BJ (cell line): ENCODE results near the gene CRYZL1. TPM values are rescaled to one million over a fixed set of nuclear protein-coding genes. Genes with fewer than 3 reads are reported as not detected.

Experiments
- CTCF ChIA-PET: fragments of 350-600 bp; formaldehyde crosslinking; extraction: SDS; loops from one replicate; lab custom pipeline; 2021; ENCODE audit warnings: antibody characterized with exemption, inconsistent platforms; lab: Yijun Ruan, JAX
- POLR2A ChIA-PET: fragments of 300-600 bp; sonication (Branson Sonifier 250); formaldehyde crosslinking; extraction: SDS; loops from one replicate; lab custom pipeline; 2021; ENCODE audit warnings: antibody characterized with exemption; lab: Charles Lee
- DNase-seq: peaks from one replicate; pipeline ENCODE4 v3.0.0-alpha.2; 2011; ENCODE audit warnings: low read depth
- H3K27me3 ChIP-seq: 2 replicates; pipeline ENCODE4 v1.6.0; 2011; ENCODE audit warnings: low read length; ENCODE audit not compliant: control insufficient read depth, insufficient read depth
- H3K36me3 ChIP-seq: 2 replicates; pipeline ENCODE4 v1.5.1; 2011; ENCODE audit warnings: low read length; ENCODE audit not compliant: control insufficient read depth, insufficient read depth
- H3K4me3 ChIP-seq: 2 replicates; pipeline ENCODE4 v1.5.1; 2011; ENCODE audit warnings: low read depth, mild to moderate bottlenecking, control low read depth, low read length
- CTCF ChIP-seq: IDR thresholded peaks from 2 replicates; pipeline ENCODE4 v1.5.1; 2011; ENCODE audit warnings: low read depth, mild to moderate bottlenecking, control low read depth, inconsistent platforms, low read length, moderate library complexity; ENCODE audit not compliant: insufficient read depth
- polyA plus RNA-seq: library from polyadenylated mRNA; depleted of rRNA; stranded (reverse); fragments of >200 nt; gene quantifications from 2 replicates; pipeline ENCODE4 v1.2.3, GENCODE V29; 2011

Gene CRYZL1
- polyA plus RNA-seq, 1 experiment: 21.2 TPM

- H3K27me3 ChIP-seq: no peaks in the 10 kb centered on the region
- H3K36me3 ChIP-seq: peaks cover 31% of the 10 kb centered on the region
- H3K4me3 ChIP-seq: no peak overlapping the region
- DNase-seq: no peak
- POLR2A ChIA-PET: no interaction called here
- CTCF ChIA-PET: no interaction called here
- TF ChIP-seq CTCF: no peak
Measured at GRCh38 chr21:33552093-33552998, 89.2 kb downstream of the CRYZL1 start.

- peaks cover 30% of the 10 kb centered on the region for H3K36me3 ChIP-seq
- no peaks in the 10 kb centered on the region for H3K27me3 ChIP-seq
- no peak for TF ChIP-seq CTCF
- no peak overlapping the region for H3K4me3 ChIP-seq
- DNase-seq: no peak
- CTCF ChIA-PET: no interaction called here
- POLR2A ChIA-PET: no interaction called here
Measured at GRCh38 chr21:33551664-33552063, 89.9 kb downstream of the CRYZL1 start.

- CTCF ChIA-PET: no interaction called here
- no peak overlapping the region for H3K4me3 ChIP-seq
- POLR2A ChIA-PET: no interaction called here
- no peak for TF ChIP-seq CTCF
- H3K36me3 ChIP-seq: peaks cover 30% of the 10 kb centered on the region
- DNase-seq: no peak
- no peaks in the 10 kb centered on the region for H3K27me3 ChIP-seq
Measured at GRCh38 chr21:33550772-33551660, 90.5 kb downstream of the CRYZL1 start.

- ChIA-PET CTCF (no interaction called here), POLR2A (no interaction called here)
- TF ChIP-seq CTCF: no peak
- no peak overlapping the region for H3K4me3 ChIP-seq
- peaks cover 30% of the 10 kb centered on the region for H3K36me3 ChIP-seq
- H3K27me3 ChIP-seq: no peaks in the 10 kb centered on the region
- no peak for DNase-seq
Measured at GRCh38 chr21:33549848-33550771, 91.4 kb downstream of the CRYZL1 start.
